IMR-90 (cell line): Measurements from ENCODE around the gene SLC22A15. TPM values are rescaled to one million over a fixed set of nuclear protein-coding genes. Genes with fewer than 3 reads are reported as not detected.

Source experiments
- ATAC-seq: fragments of 200-7000 bp; cut with Tn5 transposase; 2 replicates; pipeline ENCODE4 v1.9.1; 2020; ENCODE audit warnings: low read depth, mild to moderate bottlenecking, moderate library complexity
- BruUV-seq: library from RNA; stranded (reverse); fragments of 400-500 nt; replicated peaks from 2 replicates; lab custom pipeline; 2021; lab: Mats Ljungman, UMichigan
- CTCF ChIA-PET: fragments of 300-600 bp; formaldehyde crosslinking; extraction: SDS; loops from one replicate; lab custom pipeline; 2021; ENCODE audit warnings: antibody characterized with exemption; lab: Yijun Ruan, JAX
- POLR2A ChIA-PET: fragments of 300-600 bp; sonication (Branson Sonifier 250); formaldehyde crosslinking; loops from one replicate; lab custom pipeline; 2022; ENCODE audit warnings: antibody characterized with exemption; ENCODE audit not compliant: unreplicated experiment; lab: Charles Lee
- DNase-seq: peaks from one replicate; pipeline ENCODE4 v3.0.0; 2013
- H2AFZ ChIP-seq: replicated peaks from 2 replicates; pipeline ENCODE3; 2013; ENCODE audit warnings: low read length, mild to moderate bottlenecking; ENCODE audit not compliant: poor library complexity
- H2AK5ac ChIP-seq: 2 replicates; pipeline ENCODE4 v1.6.1; 2013; ENCODE audit warnings: low read depth, low read length, inconsistent platforms
- H2AK9ac ChIP-seq: replicated peaks from 2 replicates; pipeline ENCODE3; 2013; ENCODE audit warnings: mild to moderate bottlenecking, low read depth, low read length, moderate library complexity; ENCODE audit not compliant: poor library complexity
- H2BK120ac ChIP-seq: 2 replicates; pipeline ENCODE4 v1.6.1; 2013; ENCODE audit warnings: low read depth, low read length, inconsistent platforms
- H2BK15ac ChIP-seq: 3 replicates; pipeline ENCODE4 v1.6.1; 2013; ENCODE audit warnings: low read depth, low read length, inconsistent platforms
- H2BK20ac ChIP-seq: 2 replicates; pipeline ENCODE4 v1.6.1; 2013; ENCODE audit warnings: low read depth, mild to moderate bottlenecking, inconsistent platforms, low read length, moderate library complexity
- H2BK5ac ChIP-seq: 2 replicates; pipeline ENCODE4 v1.6.1; 2013; ENCODE audit warnings: mild to moderate bottlenecking, low read depth, low read length, inconsistent platforms; ENCODE audit not compliant: poor library complexity, severe bottlenecking
- H3K14ac ChIP-seq: replicated peaks from 2 replicates; pipeline ENCODE4 v1.6.1; 2013; ENCODE audit warnings: low read depth, low read length, inconsistent platforms
- H3K18ac ChIP-seq: 2 replicates; pipeline ENCODE4 v1.6.1; 2013; ENCODE audit warnings: low read depth, low read length, control low read depth
- H3K23ac ChIP-seq: 2 replicates; pipeline ENCODE4 v1.6.1; 2013; ENCODE audit warnings: low read depth, low read length, inconsistent platforms
- H3K27ac ChIP-seq: 2 replicates; pipeline ENCODE4 v1.5.1; 2013; ENCODE audit warnings: mild to moderate bottlenecking, control low read depth, low read length; ENCODE audit not compliant: insufficient read depth
- H3K27me3 ChIP-seq: 2 replicates; pipeline ENCODE4 v1.6.1; 2013; ENCODE audit warnings: low read length; ENCODE audit not compliant: control insufficient read depth, insufficient read depth
- H3K36me3 ChIP-seq: 2 replicates; pipeline ENCODE4 v1.6.1; 2013; ENCODE audit warnings: low read length, mixed read lengths; ENCODE audit not compliant: control insufficient read depth, insufficient read depth
- H3K4ac ChIP-seq: 2 replicates; pipeline ENCODE4 v1.6.1; 2013; ENCODE audit warnings: low read depth, low read length, inconsistent platforms
- H3K4me1 ChIP-seq: 2 replicates; pipeline ENCODE4 v1.6.1; 2013; ENCODE audit warnings: low read length, mixed read lengths; ENCODE audit not compliant: control insufficient read depth, insufficient read depth
- H3K4me2 ChIP-seq: 2 replicates; pipeline ENCODE4 v1.6.1; 2013; ENCODE audit warnings: low read depth, mild to moderate bottlenecking, control low read depth, low read length, moderate library complexity
- H3K4me3 ChIP-seq: 2 replicates; pipeline ENCODE4 v1.5.1; 2013; ENCODE audit warnings: low read depth, mild to moderate bottlenecking, control low read depth, low read length, moderate library complexity; ENCODE audit not compliant: insufficient read depth
- H3K56ac ChIP-seq: 2 replicates; pipeline ENCODE4 v1.6.1; 2013; ENCODE audit warnings: low read length, inconsistent platforms; ENCODE audit not compliant: insufficient read depth; ENCODE audit errors: extremely low read depth
- H3K79me1 ChIP-seq, 2 experiments: 2 replicates each; pipeline ENCODE4 v1.6.1; 2013; ENCODE audit warnings: low read length in 2 of 2, inconsistent platforms in 1 of 2, low read depth in 1 of 2
- H3K9ac ChIP-seq: 2 replicates; pipeline ENCODE4 v1.6.1; 2013; ENCODE audit warnings: low read depth, low read length, control low read depth
- H3K9me1 ChIP-seq: 2 replicates; pipeline ENCODE4 v1.6.1; 2013; ENCODE audit warnings: low read length, inconsistent platforms; ENCODE audit not compliant: insufficient read depth
- H3K9me3 ChIP-seq: 2 replicates; pipeline ENCODE4 v1.6.1; 2013; ENCODE audit warnings: low read length; ENCODE audit not compliant: control insufficient read depth, insufficient read depth
- H4K20me1 ChIP-seq: 2 replicates; pipeline ENCODE4 v1.6.1; 2013; ENCODE audit warnings: low read length, inconsistent platforms; ENCODE audit not compliant: insufficient read depth
- H4K5ac ChIP-seq: 2 replicates; pipeline ENCODE4 v1.6.1; 2013; ENCODE audit warnings: mild to moderate bottlenecking, low read depth, low read length, control low read depth
- H4K8ac ChIP-seq, 2 experiments: 2 replicates each; pipeline ENCODE4 v1.6.1; 2013; ENCODE audit warnings: low read depth in 2 of 2, low read length in 2 of 2, control low read depth in 1 of 2, inconsistent platforms in 1 of 2
- H4K91ac ChIP-seq: 2 replicates; pipeline ENCODE4 v1.6.1; 2013; ENCODE audit warnings: low read depth, low read length, inconsistent platforms; ENCODE audit not compliant: insufficient read depth
- BHLHE40 ChIP-seq: fragments of 150-350 bp; IDR thresholded peaks from 2 replicates; pipeline ENCODE4 v1.6.1; 2016; ENCODE audit warnings: mild to moderate bottlenecking, low read depth, low read length
- CEBPB ChIP-seq: IDR thresholded peaks from 2 replicates; pipeline ENCODE4 v1.6.1; 2012; ENCODE audit warnings: low read depth, low read length, improper control_type of control experiment
- CHD1 ChIP-seq: IDR thresholded peaks from 2 replicates; pipeline ENCODE4 v1.6.1; 2012; ENCODE audit warnings: low read depth, low read length, improper control_type of control experiment
- FOS ChIP-seq: fragments of 150-350 bp; IDR thresholded peaks from 2 replicates; pipeline ENCODE4 v1.6.1; 2016; ENCODE audit warnings: low read depth, low read length
- MAFK ChIP-seq: IDR thresholded peaks from 2 replicates; pipeline ENCODE4 v1.6.1; 2012; ENCODE audit warnings: low read depth, low read length, improper control_type of control experiment
- MAZ ChIP-seq: IDR thresholded peaks from 2 replicates; pipeline ENCODE4 v1.6.1; 2012; ENCODE audit warnings: low read depth, mild to moderate bottlenecking, low read length, improper control_type of control experiment, moderate library complexity, borderline replicate concordance
- MXI1 ChIP-seq: IDR thresholded peaks from 2 replicates; pipeline ENCODE4 v1.6.1; 2012; ENCODE audit warnings: low read depth, mild to moderate bottlenecking, low read length, moderate library complexity, borderline replicate concordance
- NFE2L2 ChIP-seq: fragments of 150-350 bp; IDR thresholded peaks from 2 replicates; pipeline ENCODE4 v1.6.1; 2016; ENCODE audit warnings: low read depth, mild to moderate bottlenecking, low read length
- RAD21 ChIP-seq: IDR thresholded peaks from 2 replicates; pipeline ENCODE4 v1.6.1; 2012; ENCODE audit warnings: low read length, improper control_type of control experiment
- RCOR1 ChIP-seq: IDR thresholded peaks from 2 replicates; pipeline ENCODE4 v1.6.1; 2012; ENCODE audit warnings: mild to moderate bottlenecking, low read length, improper control_type of control experiment; ENCODE audit not compliant: insufficient replicate concordance
- RFX5 ChIP-seq: IDR thresholded peaks from 2 replicates; pipeline ENCODE4 v1.8.0; 2012; ENCODE audit warnings: low read depth, mild to moderate bottlenecking, low read length, moderate library complexity
- SMC3 ChIP-seq: fragments of 150-350 bp; IDR thresholded peaks from 2 replicates; pipeline ENCODE4 v1.6.1; 2016; ENCODE audit warnings: low read depth, mild to moderate bottlenecking, antibody characterized with exemption, low read length, moderate library complexity
- WGBS, 2 experiments: methylation state at CpG; one replicate each; pipeline versions ENCODE4 v1.1.5 to v1.1.7; 2013; ENCODE audit warnings: missing lambda C conversion rate in 2 of 2; ENCODE audit not compliant: insufficient read length in 1 of 2; ENCODE audit errors: extremely low coverage in 2 of 2; 5-methylcytosine and 5-hydroxymethylcytosine counted together
- dilution Hi-C: fragments of 300-500 bp; cut with HindIII; formaldehyde crosslinking; loops from one replicate; pipeline ENCODE4 v1.14.3; 2018; ENCODE audit warnings: low sequenced_read_pairs; ENCODE audit not compliant: unreplicated experiment
- in situ Hi-C: fragments of 300-500 bp; cut with MboI; formaldehyde crosslinking; loops from 3 replicates; pipeline ENCODE4 v1.14.3; 2019; ENCODE audit warnings: low sequenced_read_pairs, inconsistent platforms, mixed read lengths
- intact Hi-C: fragments of 100-400 bp; cut with micrococcal nuclease; formaldehyde crosslinking; loops from 2 replicates; pipeline ENCODE4 v1.10.0; 2022
- polyA plus RNA-seq, 3 experiments: library from polyadenylated mRNA; depleted of rRNA; stranded (reverse); fragments of >200 nt; gene quantifications; 2 replicates each; pipeline ENCODE4 v1.2.3, GENCODE V29; 2012; ENCODE audit warnings: low replicate concordance in 1 of 3
- total RNA-seq: library from RNA; depleted of rRNA; stranded (reverse); fragments of >200 nt; gene quantifications from 2 replicates; pipeline ENCODE4 v1.2.3, GENCODE V29; 2012
- TF ChIP-seq, protein P1 (sequence below): conservative IDR thresholded peaks from 2 replicates; pipeline ENCODE4 v1.5.1; 2012; ENCODE audit warnings: mild to moderate bottlenecking, low read depth, low read length, improper control_type of control experiment
- TF ChIP-seq, protein P2 (sequence below): fragments of 150-350 bp; IDR thresholded peaks from 2 replicates; pipeline ENCODE4 v1.6.1; 2016; ENCODE audit warnings: low read depth, mild to moderate bottlenecking, low read length, moderate library complexity, borderline replicate concordance

Gene SLC22A15
- total and polyA plus RNA-seq, 2 of the 4 experiments (the other 2 are of a cell fraction), result under 0.01 to 0.02 TPM

DNA sequence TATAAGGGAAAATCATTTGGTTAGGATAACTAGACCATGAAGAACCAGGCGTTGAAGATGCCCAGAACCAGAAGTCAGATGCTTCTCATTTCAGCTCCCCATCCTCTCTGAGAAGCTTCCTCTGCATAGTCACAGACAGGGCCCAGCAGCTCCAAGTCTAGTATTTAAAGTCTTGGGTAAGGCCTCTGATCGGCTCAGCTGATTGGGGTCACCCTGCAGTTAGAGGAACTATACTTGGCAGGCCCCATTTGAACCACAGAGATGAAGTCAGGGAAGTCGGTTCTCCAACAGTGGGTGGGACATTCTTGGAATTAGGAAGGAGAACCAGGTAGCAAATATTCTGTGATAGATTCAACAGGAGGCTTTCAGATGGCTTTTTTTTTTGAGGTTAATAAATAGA is 48.3 kb downstream of the SLC22A15 start:
- in situ Hi-C loops, result no loop called here
- WGBS, 2 experiments, result no CpG with 5 or more reads among the region's 3 CpGs
- POLR2A ChIA-PET, result no interaction called here

More for the DNA sequence above, 48.3 kb downstream of the SLC22A15 start:
- no TSS peak for BruUV-seq
- Histone ChIP-seq H2BK20ac (no peak overlapping the region), H3K9me3 (no peaks in the 10 kb centered on the region), H3K18ac (no peak overlapping the region), H3K4me1 (no peaks in the 10 kb centered on the region), H2AFZ (no peak overlapping the region), H3K27ac (no peak overlapping the region), H2BK5ac (no peak overlapping the region), H3K4me2 (no peak overlapping the region), H3K4ac (no peak overlapping the region), H3K36me3 (no peaks in the 10 kb centered on the region), H4K20me1 (no peaks in the 10 kb centered on the region), H3K9me1 (no peaks in the 10 kb centered on the region), H2BK15ac (no peak overlapping the region), H3K27me3 (peaks cover 2% of the 10 kb centered on the region; the same call in 1 of the 2 replicates), H3K9ac (no peak overlapping the region), H2BK120ac (no peak overlapping the region), H2AK5ac (no peak overlapping the region), H4K8ac (no peak overlapping the region), H3K23ac (no peak overlapping the region), H2AK9ac (no peak overlapping the region), H3K4me3 (no peak overlapping the region), H3K79me1 (no peaks in the 10 kb centered on the region), H4K91ac (no peak overlapping the region), H4K5ac (no peak overlapping the region), H3K14ac (no peak overlapping the region), H3K56ac (no peak overlapping the region)
- CTCF ChIA-PET, result no interaction called here
- ATAC-seq (no peak), DNase-seq (no peak)
- TF ChIP-seq, protein P1, sequence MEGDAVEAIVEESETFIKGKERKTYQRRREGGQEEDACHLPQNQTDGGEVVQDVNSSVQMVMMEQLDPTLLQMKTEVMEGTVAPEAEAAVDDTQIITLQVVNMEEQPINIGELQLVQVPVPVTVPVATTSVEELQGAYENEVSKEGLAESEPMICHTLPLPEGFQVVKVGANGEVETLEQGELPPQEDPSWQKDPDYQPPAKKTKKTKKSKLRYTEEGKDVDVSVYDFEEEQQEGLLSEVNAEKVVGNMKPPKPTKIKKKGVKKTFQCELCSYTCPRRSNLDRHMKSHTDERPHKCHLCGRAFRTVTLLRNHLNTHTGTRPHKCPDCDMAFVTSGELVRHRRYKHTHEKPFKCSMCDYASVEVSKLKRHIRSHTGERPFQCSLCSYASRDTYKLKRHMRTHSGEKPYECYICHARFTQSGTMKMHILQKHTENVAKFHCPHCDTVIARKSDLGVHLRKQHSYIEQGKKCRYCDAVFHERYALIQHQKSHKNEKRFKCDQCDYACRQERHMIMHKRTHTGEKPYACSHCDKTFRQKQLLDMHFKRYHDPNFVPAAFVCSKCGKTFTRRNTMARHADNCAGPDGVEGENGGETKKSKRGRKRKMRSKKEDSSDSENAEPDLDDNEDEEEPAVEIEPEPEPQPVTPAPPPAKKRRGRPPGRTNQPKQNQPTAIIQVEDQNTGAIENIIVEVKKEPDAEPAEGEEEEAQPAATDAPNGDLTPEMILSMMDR, result no peak
- no peak for TF ChIP-seq NFE2L2
- no peak for TF ChIP-seq SMC3
- no peak for TF ChIP-seq BHLHE40
- TF ChIP-seq FOS, result no peak
- no peak for TF ChIP-seq CEBPB
- no peak for TF ChIP-seq RCOR1
- no peak for TF ChIP-seq MAZ
- TF ChIP-seq MXI1, result no peak
- no peak for TF ChIP-seq MAFK
- no peak for TF ChIP-seq CHD1
- TF ChIP-seq, protein P2, sequence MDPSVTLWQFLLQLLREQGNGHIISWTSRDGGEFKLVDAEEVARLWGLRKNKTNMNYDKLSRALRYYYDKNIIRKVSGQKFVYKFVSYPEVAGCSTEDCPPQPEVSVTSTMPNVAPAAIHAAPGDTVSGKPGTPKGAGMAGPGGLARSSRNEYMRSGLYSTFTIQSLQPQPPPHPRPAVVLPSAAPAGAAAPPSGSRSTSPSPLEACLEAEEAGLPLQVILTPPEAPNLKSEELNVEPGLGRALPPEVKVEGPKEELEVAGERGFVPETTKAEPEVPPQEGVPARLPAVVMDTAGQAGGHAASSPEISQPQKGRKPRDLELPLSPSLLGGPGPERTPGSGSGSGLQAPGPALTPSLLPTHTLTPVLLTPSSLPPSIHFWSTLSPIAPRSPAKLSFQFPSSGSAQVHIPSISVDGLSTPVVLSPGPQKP, result no peak
- no peak for TF ChIP-seq RFX5
- no peak for TF ChIP-seq RAD21
- intact Hi-C loops, result no loop called here
- dilution Hi-C loops, result no loop called here
